HepG2 (cell line): ENCODE results near the gene PBX4. TPM values are rescaled to one million over a fixed set of nuclear protein-coding genes. Genes with fewer than 3 reads are reported as not detected.

ENCODE experiments used
- ATAC-seq: fragments of 200-7000 bp; cut with Tn5 transposase; 3 replicates; pipeline ENCODE4 v1.9.1; 2020; ENCODE audit warnings: mild to moderate bottlenecking, moderate library complexity
- BruUV-seq: library from RNA; stranded (reverse); fragments of 400-500 nt; replicated peaks from 2 replicates; lab custom pipeline; 2021; lab: Mats Ljungman, UMichigan
- CTCF ChIA-PET: fragments of 300-600 bp; formaldehyde crosslinking; extraction: SDS; loops from one replicate; lab custom pipeline; 2021; ENCODE audit warnings: low total read pairs, inconsistent platforms, low intra/inter-chr PET ratio; lab: Yijun Ruan, JAX
- POLR2A ChIA-PET: fragments of 350-600 bp; sonication (Branson Sonifier 250); formaldehyde crosslinking; loops from one replicate; lab custom pipeline; 2020; ENCODE audit warnings: antibody characterized with exemption, inconsistent platforms; lab: Yijun Ruan, JAX
- DNase-seq: peaks from one replicate; pipeline ENCODE4 v3.0.0-alpha.2; 2015; ENCODE audit warnings: low spot score
- FAIRE-seq: peaks from 3 replicates; lab custom pipeline; 2011; peaks lifted over from hg19 to GRCh38; lab: Jason Lieb, UNC
- H2AFZ ChIP-seq: one replicate; pipeline ENCODE4 v1.6.1; 2011; ENCODE audit warnings: low read length, inconsistent platforms
- H3K27ac ChIP-seq: fragments of 300-600 bp; 3 replicates; pipeline ENCODE4 v1.8.0; 2011; ENCODE audit warnings: mixed run types, mild to moderate bottlenecking, mixed read lengths, low read length, inconsistent platforms; ENCODE audit not compliant: insufficient read depth; ENCODE audit errors: extremely low read length
- H3K27me3 ChIP-seq, 2 experiments: fragments of 200-600 bp in 1 of 2; 2 replicates in 1 of 2; 3 replicates in 1 of 2; pipeline versions ENCODE4 v1.6.0 to v1.8.0; 2011; ENCODE audit warnings: low read length in 2 of 2, mild to moderate bottlenecking in 2 of 2, moderate library complexity in 2 of 2, inconsistent platforms in 1 of 2; ENCODE audit not compliant: insufficient read depth in 2 of 2, control insufficient read depth in 1 of 2
- H3K36me3 ChIP-seq, 2 experiments: fragments of 200-600 bp in 1 of 2; replicated peaks in 1 of 2; 2 replicates in 1 of 2; 3 replicates in 1 of 2; pipeline versions ENCODE4 v1.5.1 to v1.8.0; 2011; ENCODE audit warnings: low read length in 2 of 2, inconsistent platforms in 1 of 2; ENCODE audit not compliant: insufficient read depth in 2 of 2, control insufficient read depth in 1 of 2
- H3K4me1 ChIP-seq: 2 replicates; pipeline ENCODE4 v1.5.1; 2012; ENCODE audit warnings: low read length, inconsistent platforms; ENCODE audit not compliant: insufficient read depth
- H3K4me2 ChIP-seq: 2 replicates; pipeline ENCODE4 v1.6.0; 2011; ENCODE audit warnings: low read depth, low read length, inconsistent platforms
- H3K4me3 ChIP-seq, 3 experiments: fragments of 200-600 bp in 1 of 3; sonication (generic), shearing (Covaris generic) in 1 of 3; replicated peaks in 1 of 3; 2 replicates each; pipeline ENCODE4 v1.5.1; 2011 to 2016; ENCODE audit warnings: low read length in 3 of 3, inconsistent platforms in 2 of 3, low read depth in 2 of 3, mild to moderate bottlenecking in 2 of 3, control low read depth in 1 of 3, mixed read lengths in 1 of 3; ENCODE audit not compliant: insufficient read depth in 1 of 3
- H3K79me2 ChIP-seq: one replicate; pipeline ENCODE4 v1.6.1; 2011; ENCODE audit warnings: low read length, inconsistent platforms; ENCODE audit not compliant: insufficient read depth
- H3K9ac ChIP-seq: 2 replicates; pipeline ENCODE4 v1.6.0; 2011; ENCODE audit warnings: mild to moderate bottlenecking, low read depth, low read length, inconsistent platforms; ENCODE audit not compliant: insufficient read depth
- H3K9me3 ChIP-seq: 2 replicates; pipeline ENCODE4 v1.5.1; 2012; ENCODE audit warnings: mild to moderate bottlenecking, low read length
- H4K20me1 ChIP-seq: 2 replicates; pipeline ENCODE4 v1.6.0; 2011; ENCODE audit warnings: inconsistent platforms, mild to moderate bottlenecking, low read length, moderate library complexity; ENCODE audit not compliant: insufficient read depth
- ARHGAP35 ChIP-seq: sonication (generic); formaldehyde crosslinking; IDR thresholded peaks from 2 replicates; pipeline ENCODE4 v1.9.0; 2022; ENCODE audit warnings: mild to moderate bottlenecking, inconsistent platforms, moderate library complexity, missing genetic modification reagents, borderline replicate concordance
- CREB1 ChIP-seq, 2 experiments: fragments of 450-650 bp in 1 of 2; IDR thresholded peaks; 2 replicates each; pipeline ENCODE4 v1.6.1; 2016 to 2017; ENCODE audit warnings: control low read depth in 1 of 2, mild to moderate bottlenecking in 1 of 2, missing compliant biosample characterization in 1 of 2, missing genetic modification characterization in 1 of 2
- DBP ChIP-seq: sonication (generic); formaldehyde crosslinking; IDR thresholded peaks from 2 replicates; pipeline ENCODE4 v1.4.0; 2020; ENCODE audit warnings: missing genetic modification reagents; ENCODE audit errors: not compliant biosample characterization
- HDAC6 ChIP-seq: fragments of 200-600 bp; sonication (generic); IDR thresholded peaks from 2 replicates; pipeline ENCODE4 v1.7.0; 2017; ENCODE audit warnings: mild to moderate bottlenecking, antibody characterized with exemption, low read length, low read depth
- HMGA1 ChIP-seq: sonication (generic); formaldehyde crosslinking; conservative IDR thresholded peaks from 2 replicates; pipeline ENCODE4 v1.4.0; 2020; ENCODE audit warnings: missing genetic modification reagents
- HNRNPL ChIP-seq: fragments of 200-400 bp; formaldehyde crosslinking; IDR thresholded peaks from 2 replicates; pipeline ENCODE4 v1.6.1; 2017; ENCODE audit warnings: mild to moderate bottlenecking, low read depth, low read length
- POLR2A ChIP-seq, 2 experiments: IDR thresholded peaks; 2 replicates each; pipeline ENCODE4 v1.6.1; 2011; ENCODE audit warnings: low read depth in 2 of 2, low read length in 2 of 2, mild to moderate bottlenecking in 1 of 2, moderate library complexity in 1 of 2; ENCODE audit not compliant: insufficient read depth in 1 of 2
- STAG1 ChIP-seq: sonication (generic); formaldehyde crosslinking; IDR thresholded peaks from 2 replicates; pipeline ENCODE4 v1.4.0; 2020; ENCODE audit warnings: missing genetic modification reagents
- TFE3 ChIP-seq: IDR thresholded peaks from 2 replicates; pipeline ENCODE4 v1.6.1; 2016
- ZBTB38 ChIP-seq: sonication (generic); formaldehyde crosslinking; IDR thresholded peaks from 2 replicates; pipeline ENCODE4 v1.5.1; 2020; ENCODE audit warnings: mild to moderate bottlenecking, missing genetic modification reagents
- ZMYM2 ChIP-seq: sonication (generic); formaldehyde crosslinking; IDR thresholded peaks from 2 replicates; pipeline ENCODE4 v1.8.0; 2022; ENCODE audit warnings: mild to moderate bottlenecking, missing genetic modification reagents
- ZNF30 ChIP-seq: sonication (generic); formaldehyde crosslinking; IDR thresholded peaks from 2 replicates; pipeline ENCODE4 v1.5.0; 2020; ENCODE audit warnings: mild to moderate bottlenecking, missing genetic modification reagents
- ZNF589 ChIP-seq: sonication (generic); formaldehyde crosslinking; conservative IDR thresholded peaks from 2 replicates; pipeline ENCODE4 v1.8.0; 2022; ENCODE audit warnings: mild to moderate bottlenecking, moderate library complexity, missing genetic modification reagents
- ZNF773 ChIP-seq: sonication (generic); formaldehyde crosslinking; IDR thresholded peaks from 2 replicates; pipeline ENCODE4 v1.4.0; 2020; ENCODE audit warnings: missing genetic modification reagents, borderline replicate concordance
- WGBS: methylation state at CpG from one replicate; pipeline ENCODE4 v1.1.6; 2017; ENCODE audit warnings: low lambda C conversion rate; 5-methylcytosine and 5-hydroxymethylcytosine counted together
- in situ Hi-C: cut with HindIII; loops from 2 replicates; pipeline ENCODE4 v1.10.0; 2017; ENCODE audit warnings: low pct_unique_long_range_greater_than_20kb; ENCODE audit not compliant: extremely low pct_ligation_motif_present
- intact Hi-C: fragments of 100-400 bp; cut with micrococcal nuclease; formaldehyde crosslinking; loops from one replicate; pipeline ENCODE4 v1.10.0; 2022; ENCODE audit not compliant: unreplicated experiment
- polyA plus RNA-seq, 8 experiments: library from polyadenylated mRNA; depleted of rRNA in 3 of 8; stranded (reverse) in 7 of 8; unstranded in 1 of 8; fragments of >200 nt; fragmentation: Illumina TruSeq in 4 of 8; extraction: Trizol in 4 of 8; gene quantifications; 2 replicates each; pipeline versions ENCODE4 v1.2.1 to v1.2.3, GENCODE V29; 2011 to 2016; ENCODE audit warnings: low read depth in 4 of 8, missing spikeins in 1 of 8, mixed read lengths in 1 of 8; ENCODE audit not compliant: insufficient read depth in 1 of 8
- total RNA-seq, 5 experiments: library from RNA; depleted of rRNA; stranded (reverse); fragments of >200 nt; fragmentation: Illumina TruSeq; extraction: Trizol; gene quantifications; 2 replicates each; pipeline ENCODE4 v1.2.3, GENCODE V29; 2016; ENCODE audit warnings: low read depth in 1 of 5

The PBX4 gene
- total and polyA plus RNA-seq, 2 of the 13 experiments (the other 11 are each of a cell fraction or from before 2014, with no cell fraction given), result not detected

- 40% methylated on average over 8 of the region's 8 CpGs for WGBS
- peak overlapping the region; percentile 92 for H3K4me2 ChIP-seq
- H4K20me1 ChIP-seq, result peaks cover 20% of the 10 kb centered on the region
- peaks cover 48% of the 10 kb centered on the region for H3K4me1 ChIP-seq
- peak overlapping the region; percentile 92 for H3K9ac ChIP-seq
- BruUV-seq, result TSS peak; percentile 75
- ChIA-PET POLR2A (interaction anchor here (1.0 to 1.6 kb wide), 2 partner anchors 114 to 203 kb away, joined by 3 to 5 read pairs; partner anchors contain the start of gene ZNF253), CTCF (no interaction called here)
- H3K36me3 ChIP-seq, result peaks cover 18 to 23% of the 10 kb centered on the region in 2 experiments; a peak in 4 of 5 replicates
- H3K79me2 ChIP-seq, result peaks cover 32% of the 10 kb centered on the region
- no peak for TF ChIP-seq ARHGAP35 (CRISPR knock-in tag)
- 0 out of 4 replicates have a peak, but pooled peaks of 1 of the 2 experiments have one; percentile 27 for TF ChIP-seq POLR2A (IDR thresholded peaks at IDR 0.05; ENCODE audit: insufficient read depth in 1 of 2, low read depth in 2 of 2, low read length in 2 of 2)
- TF ChIP-seq ZNF589 (CRISPR knock-in tag), result 0 out of 2 replicates have a peak, but pooled peaks have one; percentile 6
- TF ChIP-seq ZNF30 (CRISPR knock-in tag), result peak; percentile 35; the same call in 1 of the 2 replicates
- no peaks in the 10 kb centered on the region; a peak in 1 of 5 replicates for H3K27me3 ChIP-seq
- peak overlapping the region; percentile 79 to 99 (median 95) for H3K4me3 ChIP-seq
- H3K9me3 ChIP-seq, result no peaks in the 10 kb centered on the region
- no peak for DNase-seq
- ATAC-seq, result no peak
- in situ Hi-C loops, result no loop called here
- no peak for FAIRE-seq
- no peak overlapping the region for H2AFZ ChIP-seq
- peak overlapping the region; percentile 97 for H3K27ac ChIP-seq
- intact Hi-C loops, result loop anchor here (2.0 kb wide), 1 partner anchor 204 kb away; no protein-coding TSS in a partner anchor
Observed at GRCh38 chr19:19662344-19662743, 43.9 kb upstream of the PBX4 start.

GRCh38 chr19:19661675-19662251 lies 43.3 kb upstream of the PBX4 start:
- Histone ChIP-seq H3K9ac (peak overlapping the region; percentile 92), H3K4me2 (peak overlapping the region; percentile 92), H3K79me2 (peaks cover 32% of the 10 kb centered on the region), H3K36me3 (peaks cover 24 to 29% of the 10 kb centered on the region in 2 experiments; a peak in 4 of 5 replicates), H3K4me3 (peak overlapping the region; percentile 11 to 99 (median 79); a peak in 4 of 6 replicates), H3K9me3 (no peaks in the 10 kb centered on the region)
- POLR2A ChIA-PET, result interaction anchor here (1.0 to 1.6 kb wide), 2 partner anchors 114 to 204 kb away, joined by 3 to 5 read pairs; partner anchors contain the start of gene ZNF253
- no TSS peak for BruUV-seq
- intact Hi-C loops (loop anchor here (2.0 kb wide), 1 partner anchor 205 kb away; no protein-coding TSS in a partner anchor), in situ Hi-C loops (no loop called here)
- 88% methylated on average over 18 of the region's 18 CpGs for WGBS
- no peak for FAIRE-seq
- TF ChIP-seq TFE3 (CRISPR knock-in tag) (no peak), ZNF773 (CRISPR knock-in tag) (no peak), ZBTB38 (0 out of 2 replicates have a peak, but pooled peaks have one; percentile 24), HNRNPL (no peak), HDAC6 (no peak), HMGA1 (CRISPR knock-in tag) (no peak), STAG1 (CRISPR knock-in tag) (no peak), DBP (no peak), CREB1 (IDR thresholded peaks at IDR 0.05) (0 out of 2 replicates have a peak, but pooled peaks have one; percentile 38), CREB1 (CRISPR knock-in tag; IDR thresholded peaks at IDR 0.05) (no peak), ZMYM2 (CRISPR knock-in tag) (no peak), POLR2A (IDR thresholded peaks at IDR 0.05; ENCODE audit: insufficient read depth in 1 of 2, low read depth in 2 of 2, low read length in 2 of 2) (0 out of 4 replicates have a peak, but pooled peaks of 1 of the 2 experiments have one; percentile 32)
- TF ChIP-seq, all 625 proteins: peak for 3
- CTCF ChIA-PET, result no interaction called here
- H3K27ac ChIP-seq, result peak overlapping the region; percentile 97
- peaks cover 42% of the 10 kb centered on the region for H3K4me1 ChIP-seq
- no peak overlapping the region for H2AFZ ChIP-seq
- ATAC-seq (peak; percentile 12), DNase-seq (peak; percentile 66)
- H4K20me1 ChIP-seq, result peaks cover 20% of the 10 kb centered on the region
- no peaks in the 10 kb centered on the region; a peak in 1 of 5 replicates for H3K27me3 ChIP-seq
